HG03060 (cell line): ENCODE data around the gene ADGRD1.

Experiments
- ATAC-seq: cut with Tn5 transposase; IDR thresholded peaks from one replicate; pipeline ENCODE4 v1.9.1; 2021; ENCODE audit warnings: low read depth, moderate number of reproducible peaks; ENCODE audit not compliant: unreplicated experiment

The ADGRD1 gene

DNA sequence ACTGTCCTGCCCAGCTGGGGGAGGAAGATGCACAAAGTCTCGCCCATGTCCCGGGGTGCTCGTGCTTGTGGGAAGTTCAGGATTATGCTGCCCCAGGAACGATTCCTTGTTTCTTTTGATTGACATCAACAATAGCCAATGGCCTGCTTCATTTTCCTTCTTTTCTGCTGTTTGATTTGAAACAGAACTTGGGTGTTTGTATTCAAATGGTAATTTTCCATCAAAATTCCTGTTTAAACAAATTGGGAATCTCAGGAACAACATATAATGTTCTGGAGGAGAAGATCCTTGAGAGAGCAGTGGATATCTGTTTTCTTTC, 97.4 kb downstream of the ADGRD1 start:
- ATAC-seq = no peak

DNA sequence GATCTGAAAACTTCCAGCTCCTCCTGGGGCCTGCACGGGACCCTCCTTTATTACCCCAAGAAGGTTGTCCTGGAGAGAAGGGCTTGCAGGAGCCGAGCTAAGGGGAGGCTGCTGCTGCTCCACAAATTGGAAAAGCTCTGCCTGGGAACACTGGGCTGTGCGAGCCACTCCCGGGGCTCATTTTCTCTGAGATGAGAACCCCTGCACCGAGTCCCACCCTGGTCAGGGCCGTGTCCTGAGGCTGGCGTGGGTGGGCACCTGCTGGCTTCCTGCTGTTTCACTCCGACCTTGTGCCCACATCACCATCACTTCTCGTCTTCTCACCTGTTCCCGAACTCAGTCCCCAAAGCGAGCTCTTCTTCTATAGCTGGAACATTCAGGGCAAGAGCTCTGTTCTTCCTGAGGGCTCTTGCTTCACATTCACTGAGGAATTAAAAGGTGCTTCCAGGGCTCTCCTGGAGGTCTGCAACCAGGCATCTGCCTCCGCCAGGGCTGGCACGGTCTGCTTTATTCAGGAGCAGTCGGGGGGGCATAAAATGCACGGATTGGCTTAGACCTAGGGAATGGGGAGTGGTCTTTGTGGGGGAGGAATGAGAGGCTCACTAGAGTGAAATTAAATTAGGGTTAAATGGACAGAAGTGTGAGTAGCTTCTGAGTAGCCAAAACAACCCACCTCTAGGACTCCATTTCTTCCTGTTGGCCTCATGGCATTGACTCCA, 98.5 kb downstream of the ADGRD1 start:
- ATAC-seq = no peak

DNA sequence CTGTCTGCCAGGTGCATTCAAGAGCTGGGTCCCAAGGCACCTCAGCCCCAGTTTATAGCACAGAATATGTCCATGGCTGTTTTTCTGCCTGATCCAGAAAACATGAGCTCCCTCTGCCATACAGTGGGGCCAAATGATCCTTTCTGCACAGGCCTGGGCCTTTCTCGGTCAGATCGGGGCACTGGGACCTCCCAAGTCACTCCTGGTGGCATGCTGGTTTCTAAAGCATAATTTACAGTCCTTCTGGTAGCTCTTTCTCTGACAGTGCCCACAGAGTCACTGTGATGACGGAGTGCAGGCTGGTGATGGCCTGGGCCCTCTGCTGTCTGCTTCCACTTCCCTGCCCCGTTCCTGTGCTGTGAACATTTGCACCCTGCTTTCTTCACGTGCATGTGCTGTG, 99.2 kb downstream of the ADGRD1 start:
- ATAC-seq = no peak

DNA sequence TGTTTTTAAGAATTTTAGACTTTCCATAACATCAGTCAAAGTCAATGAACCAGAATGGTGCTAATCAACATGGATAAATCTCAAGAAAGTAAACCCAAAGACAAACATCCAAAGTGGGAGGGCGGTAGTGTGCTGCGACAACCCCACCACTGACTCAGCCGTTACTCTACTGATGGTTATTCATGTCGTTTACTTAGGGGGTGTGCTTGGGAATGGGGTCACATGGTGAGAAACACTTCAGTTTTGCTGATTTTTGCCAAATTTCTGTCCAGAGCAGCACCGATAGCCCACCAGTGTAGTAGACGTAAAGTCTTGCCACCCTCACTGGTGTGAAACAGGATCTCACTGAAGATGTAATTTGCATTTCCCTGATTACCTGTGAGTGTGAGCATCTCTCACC, 99.9 kb downstream of the ADGRD1 start:
- no peak for ATAC-seq

DNA sequence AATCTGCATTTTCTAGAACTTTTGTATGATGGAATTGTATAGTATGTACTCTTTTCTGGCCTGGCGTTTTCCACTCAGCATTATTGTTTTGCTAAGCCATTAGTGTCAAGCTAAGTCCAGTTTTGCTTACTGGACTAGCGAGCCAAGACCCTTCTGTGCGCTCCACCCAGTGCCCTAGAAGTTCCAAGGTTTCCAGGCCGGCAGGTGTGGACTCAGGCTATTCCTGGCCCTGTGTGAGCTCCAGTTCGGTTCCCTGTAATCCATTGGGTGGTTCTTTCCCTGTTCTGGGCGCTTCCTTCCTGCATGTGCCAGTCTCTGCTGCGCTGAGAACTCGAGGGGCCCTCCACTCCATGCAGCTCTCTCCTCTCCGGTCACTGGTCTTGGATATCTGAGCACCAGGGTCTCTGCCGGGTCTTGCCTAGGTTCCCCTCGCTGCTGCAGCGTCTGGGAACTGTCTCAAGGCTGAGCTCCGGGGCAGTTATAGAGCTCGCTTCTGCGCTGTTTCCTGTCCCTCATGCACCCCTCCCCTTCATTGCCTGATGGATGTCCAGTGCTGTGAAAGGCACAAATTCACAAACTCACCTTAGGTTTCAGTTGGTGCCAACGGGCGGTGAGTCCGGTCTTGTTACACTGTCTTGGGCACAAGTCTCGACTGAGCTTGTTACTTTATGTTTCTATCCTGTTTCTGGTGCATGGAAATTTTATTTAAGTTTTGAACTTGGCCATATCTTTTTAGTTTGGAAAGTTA, 100.8 kb downstream of the ADGRD1 start:
- ATAC-seq = no peak

DNA sequence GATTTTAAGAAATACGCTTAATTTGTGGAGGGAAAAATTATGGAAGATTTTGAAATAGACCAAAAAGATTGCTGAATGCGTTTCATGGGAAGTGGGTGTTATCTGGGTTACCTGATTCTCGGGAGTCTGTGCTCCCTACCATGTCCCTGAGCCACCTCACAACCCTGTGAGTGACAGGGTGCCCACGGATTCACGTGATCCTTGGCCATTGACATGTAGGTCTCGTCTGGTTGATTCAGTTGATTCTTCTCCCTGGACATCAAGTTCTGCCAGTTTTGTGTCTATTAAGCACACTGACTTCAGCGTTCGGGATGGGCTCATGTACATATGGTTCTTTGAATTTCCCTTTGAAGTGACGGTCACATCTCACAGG, 101.4 kb downstream of the ADGRD1 start:
- ATAC-seq = no peak

DNA sequence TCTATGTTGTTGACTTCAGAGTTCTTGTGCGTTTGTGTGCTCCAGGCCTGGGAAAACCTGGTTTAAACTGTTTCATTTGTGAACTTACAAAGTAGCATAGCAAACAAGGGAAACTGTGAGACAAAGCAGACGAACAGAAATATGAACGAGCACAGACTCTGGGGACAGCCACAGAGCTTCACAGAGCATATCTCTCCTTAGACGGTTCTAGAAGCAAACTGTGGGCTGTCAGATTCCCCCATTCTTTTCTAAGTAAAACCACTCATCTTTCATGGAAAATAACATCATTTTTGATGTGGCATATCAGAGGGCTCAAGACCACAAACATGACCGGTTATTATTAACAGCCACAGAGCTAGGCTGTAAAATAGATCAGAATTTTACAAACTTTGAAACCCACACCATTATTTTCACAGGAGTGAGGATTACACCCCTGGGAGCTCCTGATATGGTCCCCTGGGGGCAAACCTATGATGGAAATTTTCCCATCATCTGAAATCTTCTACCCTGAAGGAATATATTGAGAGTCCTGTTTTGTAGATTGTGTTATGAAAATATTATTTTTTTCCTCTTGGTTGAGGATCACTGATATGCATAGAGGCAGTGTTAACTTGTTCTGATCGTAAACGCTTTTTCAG, 102.0 kb downstream of the ADGRD1 start:
- ATAC-seq = no peak

DNA sequence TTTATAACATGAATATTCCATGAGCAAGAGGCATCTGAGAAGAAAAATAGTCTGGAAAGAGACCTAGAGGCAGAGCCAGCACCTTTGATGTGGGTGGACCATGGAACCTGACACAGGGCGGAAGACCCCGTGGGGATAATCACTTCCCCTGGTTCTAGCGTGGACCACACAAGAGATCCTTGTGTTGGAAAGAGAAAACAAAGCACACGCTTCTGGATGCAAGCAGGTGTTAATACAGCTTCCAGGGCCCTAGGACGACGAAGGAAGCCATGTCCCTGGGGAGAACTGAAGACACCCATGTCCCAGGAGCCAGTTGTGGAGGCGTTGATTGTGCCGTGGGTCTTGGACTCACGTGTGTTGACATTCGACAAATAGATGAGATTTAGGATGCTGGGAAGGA, 102.9 kb downstream of the ADGRD1 start:
- no peak for ATAC-seq

DNA sequence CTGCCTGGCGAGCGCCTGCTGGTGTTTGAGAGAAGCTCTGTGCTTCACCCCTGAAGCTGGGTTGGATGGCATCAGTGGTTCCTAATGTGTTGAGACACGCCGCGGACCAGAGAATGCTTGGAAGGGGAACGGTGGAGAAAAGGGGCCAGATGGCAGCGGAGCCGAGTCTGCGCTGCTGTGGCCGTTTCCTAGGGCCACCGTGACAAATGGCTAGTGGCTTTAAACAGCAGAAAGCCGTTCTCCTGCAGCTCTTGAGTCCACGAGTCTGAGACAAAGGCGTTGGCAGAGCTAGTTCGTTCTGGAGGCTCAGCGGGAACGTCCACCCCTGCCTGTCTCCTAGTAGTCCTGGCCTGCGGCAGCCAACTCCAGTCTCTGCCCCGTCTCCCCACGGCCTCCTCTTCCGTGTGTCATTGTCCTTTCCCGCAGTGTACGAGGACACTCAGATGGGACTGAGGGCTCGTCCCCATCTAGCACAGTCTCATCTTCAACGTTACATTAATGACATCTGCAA, 103.6 kb downstream of the ADGRD1 start:
- no peak for ATAC-seq

DNA sequence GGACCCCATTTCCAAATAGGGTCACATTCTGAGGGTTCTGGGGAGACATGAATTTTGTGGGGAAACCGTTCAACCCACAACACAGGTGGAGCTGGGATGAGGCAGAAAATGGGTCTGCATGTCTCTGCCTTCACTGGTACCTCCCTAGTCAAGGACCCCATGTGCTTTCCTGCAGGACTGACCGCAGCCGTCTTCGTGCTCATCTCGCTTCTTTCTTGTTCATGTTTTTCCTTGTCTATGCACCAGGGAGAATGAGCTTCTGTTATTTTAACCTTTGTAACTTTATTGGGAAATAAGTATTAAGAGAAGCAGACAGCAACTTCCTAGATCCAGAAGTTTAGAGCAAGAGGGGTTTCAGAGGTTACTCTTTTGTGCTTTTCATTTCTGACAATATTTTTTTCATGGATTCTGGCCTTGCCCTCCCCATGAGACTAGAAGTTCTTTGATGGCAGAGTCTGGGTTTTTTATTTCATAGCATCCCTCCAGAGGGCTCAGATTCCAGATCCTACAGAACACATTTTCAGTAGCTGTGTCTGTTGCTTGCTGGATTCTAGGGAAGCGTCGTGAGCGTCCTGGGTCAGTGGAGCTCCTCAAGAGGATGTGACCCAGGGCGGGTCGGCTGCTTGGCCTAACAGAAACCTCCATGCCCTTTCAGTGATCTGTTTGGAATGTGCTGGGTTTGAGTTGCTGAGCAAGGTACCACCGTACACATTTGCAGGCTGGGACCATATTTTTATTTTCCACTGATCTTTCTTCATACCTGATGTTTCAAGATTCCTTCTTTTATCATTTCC, 104.2 kb downstream of the ADGRD1 start:
- ATAC-seq = no peak

DNA sequence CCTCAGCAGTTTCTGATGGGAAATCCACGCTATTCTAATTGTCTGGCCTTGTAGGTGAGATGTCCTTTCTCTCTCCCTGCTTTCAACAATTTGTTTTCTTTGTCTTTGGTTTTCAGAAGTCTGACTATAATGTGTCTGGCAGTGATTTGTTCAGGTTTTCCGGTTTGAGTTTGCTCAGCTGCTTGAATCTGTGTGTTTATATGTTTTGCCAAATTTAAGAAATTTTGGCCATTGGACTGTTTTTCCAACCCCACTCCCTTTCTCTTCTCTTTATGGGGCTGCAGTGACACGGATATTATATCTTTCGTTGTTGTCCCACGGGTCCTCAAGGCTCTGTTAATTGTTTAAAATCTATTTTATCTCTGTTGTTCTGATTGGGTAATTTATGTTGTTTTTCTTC, 105.0 kb downstream of the ADGRD1 start:
- no peak for ATAC-seq

DNA sequence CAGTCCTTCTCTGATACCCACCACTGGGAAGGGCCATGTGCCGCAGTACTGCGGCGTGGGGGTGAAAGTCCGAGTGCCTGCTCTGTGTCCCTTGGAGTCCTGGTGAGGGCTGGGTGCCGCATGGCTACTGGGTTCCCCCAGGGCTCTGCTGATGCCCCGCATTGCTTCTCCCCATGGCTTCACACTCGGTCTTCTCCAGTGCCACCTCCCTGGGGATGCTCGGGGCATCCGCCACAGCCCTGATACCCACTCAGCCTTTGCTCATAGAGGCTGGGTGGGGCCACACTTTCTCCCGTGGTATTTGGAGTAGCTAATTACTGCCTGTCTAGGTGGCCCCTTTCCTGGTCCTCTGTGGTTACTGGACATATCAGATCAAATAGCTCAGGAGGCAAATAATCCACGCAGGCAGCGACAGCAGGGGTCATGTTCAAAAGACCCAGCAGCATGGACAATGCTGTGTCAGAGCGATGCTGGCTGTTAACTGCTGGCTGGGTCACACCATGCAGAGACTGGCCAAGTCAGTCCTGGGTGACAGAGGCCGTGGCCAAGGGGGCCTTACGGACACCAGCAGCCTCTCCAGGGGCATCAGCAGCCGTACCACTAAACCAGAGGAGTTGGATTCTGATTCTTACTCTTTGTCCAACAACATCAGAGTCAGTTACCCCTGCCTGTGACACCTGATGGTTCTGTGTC, 106.5 kb downstream of the ADGRD1 start:
- no peak for ATAC-seq

DNA sequence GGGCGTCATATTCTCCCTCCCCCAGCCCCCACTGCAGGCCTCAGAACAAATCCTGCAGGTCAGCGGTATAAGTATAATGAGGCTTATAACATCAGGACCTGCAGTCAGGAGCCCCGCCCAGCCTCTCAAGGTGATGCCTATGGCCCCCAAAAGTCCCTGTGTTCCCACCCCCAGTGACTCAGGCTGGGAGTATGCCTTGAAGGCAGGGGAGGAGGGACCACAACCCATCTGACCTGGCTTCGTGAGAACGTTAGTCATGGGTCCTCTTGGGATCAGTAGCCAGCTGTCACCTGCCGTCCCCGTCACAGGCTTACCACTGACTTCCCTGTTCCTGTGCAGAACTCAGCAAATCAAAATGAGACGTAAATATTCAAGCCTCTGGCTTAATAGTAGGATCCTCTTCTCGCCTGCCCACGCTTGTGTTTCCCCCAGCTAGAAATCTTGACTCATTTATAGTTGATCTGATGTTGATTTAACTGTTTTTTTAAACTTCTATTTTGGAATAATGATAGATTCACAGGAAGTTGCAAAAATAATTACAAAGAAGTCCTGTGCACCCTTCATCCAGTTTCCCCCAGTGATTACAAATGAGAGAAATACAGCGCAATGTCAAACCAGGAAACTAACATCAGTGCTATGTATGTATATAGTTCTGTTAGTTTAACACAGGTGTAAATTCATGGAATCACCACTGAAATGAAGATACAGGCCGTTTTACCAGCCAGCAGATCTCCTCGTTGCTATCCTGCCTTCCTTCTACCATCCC, 107.5 kb downstream of the ADGRD1 start:
- no peak for ATAC-seq

DNA sequence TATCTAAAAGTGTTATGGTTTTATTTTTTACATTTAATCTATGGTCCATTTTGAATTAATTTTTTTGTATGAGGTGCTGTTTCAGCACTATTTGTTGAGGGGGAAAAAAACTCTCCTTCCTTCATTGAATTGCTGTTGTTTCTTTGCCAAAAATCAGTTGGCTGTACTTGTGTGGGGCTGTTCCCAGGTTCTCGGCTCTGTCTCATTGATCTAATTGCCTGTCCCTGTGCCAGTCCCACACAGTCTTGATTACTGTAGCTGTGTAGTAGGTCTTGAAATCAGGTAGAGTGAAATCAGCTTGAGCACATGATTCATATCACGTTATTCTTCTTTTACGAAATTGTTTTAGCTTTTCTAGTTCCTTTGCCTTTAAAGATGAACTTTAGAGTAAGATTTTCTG, 109.7 kb downstream of the ADGRD1 start:
- no peak for ATAC-seq

DNA sequence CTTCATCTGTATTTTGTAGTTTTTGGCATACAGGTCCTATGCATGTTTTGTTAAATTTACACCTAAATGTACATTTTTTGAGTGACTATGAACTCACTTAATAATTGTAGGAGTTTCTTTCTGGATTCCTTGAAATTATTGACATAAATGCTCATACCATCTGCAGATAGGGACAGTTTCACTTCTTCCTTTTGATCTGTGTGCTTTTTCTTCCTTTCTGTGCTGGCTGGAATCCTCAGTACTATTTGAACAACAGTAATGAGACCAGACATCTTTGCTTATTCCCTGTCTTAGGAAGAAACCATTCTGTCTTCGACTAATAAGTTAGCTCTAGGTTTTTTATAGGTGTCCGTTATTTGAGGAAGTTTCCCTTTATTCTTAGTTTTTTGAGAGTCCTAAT, 110.3 kb downstream of the ADGRD1 start:
- no peak for ATAC-seq

DNA sequence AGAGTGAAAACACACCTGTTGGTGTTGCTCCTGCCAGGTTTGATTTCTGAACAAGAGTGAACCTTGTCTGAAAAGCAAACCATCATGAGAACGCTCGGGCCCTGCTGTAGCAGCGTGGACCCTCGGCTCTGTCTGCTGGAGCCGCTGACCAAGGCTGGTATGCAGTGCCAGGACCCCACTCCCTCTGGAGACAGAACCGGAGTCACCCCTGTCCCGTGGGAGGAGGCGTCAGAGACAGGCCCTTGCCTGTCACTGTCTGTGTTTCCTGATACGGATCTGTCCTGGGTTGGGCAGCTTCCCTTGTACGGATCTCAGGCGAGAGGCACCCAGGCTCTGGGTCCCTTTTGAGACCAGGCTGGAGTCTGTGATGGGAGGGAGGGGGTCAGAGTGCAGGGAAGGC, 111.6 kb downstream of the ADGRD1 start:
- no peak for ATAC-seq

DNA sequence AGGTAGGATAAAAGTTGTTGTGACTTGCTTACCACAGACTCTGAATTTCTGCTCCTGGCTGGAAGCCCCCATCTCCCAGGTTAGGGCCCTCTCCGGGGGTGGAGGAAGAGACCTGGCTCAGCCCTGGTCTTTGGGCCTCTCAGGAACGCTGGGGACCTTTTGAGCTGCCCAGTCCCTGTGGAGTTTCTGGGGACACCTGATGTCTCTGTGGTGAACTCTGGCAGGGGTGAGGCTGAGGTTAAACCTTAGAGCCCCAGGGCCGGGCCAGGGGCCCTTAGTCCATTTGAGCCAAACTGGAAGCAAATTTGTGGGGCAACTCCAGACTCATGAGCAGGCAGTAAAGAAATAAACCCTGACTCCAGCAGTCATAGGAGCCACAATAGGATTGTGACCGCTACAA, 112.1 kb downstream of the ADGRD1 start:
- no peak for ATAC-seq

DNA sequence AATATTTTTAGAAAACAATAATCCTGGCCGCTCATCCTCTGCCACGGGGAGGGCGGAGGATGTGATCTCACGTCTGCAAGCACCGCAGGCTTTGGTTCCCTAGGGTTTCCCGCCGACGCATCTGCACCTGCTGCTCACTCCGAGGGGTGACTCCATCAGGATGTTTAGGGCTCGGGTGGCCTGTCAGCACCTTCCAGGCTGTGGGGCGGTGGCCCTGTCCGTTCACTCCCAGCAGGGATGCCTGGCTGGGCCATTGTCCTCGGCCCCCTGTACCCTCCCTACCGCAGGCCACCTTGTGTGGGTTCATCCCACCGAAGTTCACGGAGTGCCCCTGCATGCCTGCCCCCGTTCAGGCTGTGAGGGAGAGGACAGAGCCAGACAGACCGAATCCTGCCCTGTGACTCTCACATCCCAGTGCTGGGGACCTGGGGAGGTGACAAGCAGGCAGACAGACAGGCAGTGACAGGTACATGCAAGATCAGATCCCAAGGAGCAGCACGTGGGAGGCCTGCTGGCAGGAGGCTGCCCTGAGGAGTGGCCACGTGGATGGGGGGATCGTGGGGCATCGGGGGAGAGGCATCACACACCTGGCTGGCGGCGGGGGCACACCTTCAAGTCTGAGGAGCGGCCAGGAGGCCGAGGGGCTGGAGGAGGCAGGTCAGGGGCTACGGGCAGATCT, 112.6 kb downstream of the ADGRD1 start:
- ATAC-seq = no peak

DNA sequence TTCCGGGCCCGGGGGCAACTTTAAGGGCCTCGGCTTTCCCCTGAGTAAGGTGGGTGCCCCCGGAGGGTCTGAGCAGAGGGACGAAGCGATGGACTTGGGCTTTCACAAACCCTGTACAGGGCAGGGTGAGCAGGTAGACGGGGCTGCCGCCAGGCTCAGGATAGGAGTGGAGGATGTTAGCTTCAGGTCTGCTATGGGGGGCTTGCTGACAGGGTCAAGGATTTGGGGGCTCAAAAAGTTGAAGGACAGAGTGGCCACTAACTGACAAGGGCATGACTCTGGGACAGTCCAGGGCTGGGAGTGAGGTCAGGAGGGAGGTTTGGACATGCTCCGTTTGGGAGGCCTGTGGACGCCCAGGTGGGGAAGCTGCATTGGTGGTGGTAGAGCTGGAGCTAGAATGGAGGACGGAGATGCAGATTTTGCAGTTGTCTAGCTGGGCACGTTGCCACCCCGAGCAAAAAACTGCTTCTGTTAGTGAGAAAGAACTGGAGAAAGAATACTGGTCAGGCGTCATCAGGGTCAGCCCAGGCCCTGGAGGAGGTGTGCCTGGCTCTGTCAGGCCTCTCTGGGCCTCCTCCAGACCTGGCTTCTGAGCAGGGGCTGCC, 113.3 kb downstream of the ADGRD1 start:
- no peak for ATAC-seq
